ENCODE data around the gene TADA2B.
"Not testable (repeated sequence)": the region's sequence is repeated elsewhere in the genome, so short reads cannot be mapped to it uniquely, and the experiment has no call there.

The TADA2B gene

DNA sequence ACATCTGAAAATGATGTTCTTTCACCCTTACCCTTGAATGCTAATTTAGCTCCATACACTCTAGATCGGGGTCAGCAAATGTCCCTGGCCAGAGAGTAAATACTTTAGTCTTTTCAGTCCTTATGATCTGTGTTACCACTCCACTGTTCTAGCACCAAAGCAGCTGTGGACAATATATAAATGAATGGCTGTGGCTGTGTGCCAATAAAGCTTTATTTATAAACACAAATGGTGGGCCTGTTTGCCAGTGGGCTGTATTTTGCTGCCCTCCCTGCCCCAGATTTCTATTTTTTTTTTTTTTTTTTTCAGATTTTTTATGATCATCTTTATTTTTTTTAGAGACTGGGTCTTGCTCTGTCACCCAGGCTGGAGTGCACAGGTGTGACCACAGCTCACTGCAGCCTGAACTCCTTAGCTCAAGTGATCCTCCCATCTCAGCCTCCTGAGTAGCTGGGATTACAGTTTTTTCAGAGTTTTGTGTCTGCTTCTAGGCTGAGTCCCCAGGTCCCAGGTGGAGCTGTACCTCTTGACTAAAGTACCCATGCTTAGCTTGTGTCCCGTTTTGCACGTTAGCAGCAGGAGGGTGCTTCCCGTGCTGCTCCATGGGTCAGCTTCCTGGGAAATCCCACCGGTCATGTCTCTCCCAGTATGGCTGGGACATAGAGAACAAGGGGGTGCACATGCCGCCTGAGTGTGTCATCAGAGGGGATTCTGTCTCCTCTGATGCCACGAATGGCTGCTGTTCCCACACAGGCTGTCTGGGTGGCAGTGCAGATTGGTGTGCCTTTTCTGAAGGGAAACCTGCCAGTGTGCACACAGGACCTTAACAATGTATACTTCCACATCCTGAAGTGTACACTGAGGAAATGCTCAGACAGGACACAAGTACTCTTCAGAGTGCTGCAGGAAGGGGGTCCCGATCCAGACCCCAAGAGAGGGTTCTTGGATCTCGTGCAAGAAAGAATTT lies 40.7 kb downstream of the TADA2B start:
- no peaks in the 10 kb centered on the region for H3K9me3 Mint-ChIP-seq
- no peak for DNase-seq
- ATAC-seq = no peak
- H3K4me1 Mint-ChIP-seq = no peaks in the 10 kb centered on the region
- no peak overlapping the region for H3K27ac Mint-ChIP-seq
- peaks cover 43% of the 10 kb centered on the region for H3K27me3 Mint-ChIP-seq
- H3K4me3 Mint-ChIP-seq = no peak overlapping the region
- no peaks in the 10 kb centered on the region for H3K36me3 Mint-ChIP-seq (ENCODE audit: low read depth)

DNA sequence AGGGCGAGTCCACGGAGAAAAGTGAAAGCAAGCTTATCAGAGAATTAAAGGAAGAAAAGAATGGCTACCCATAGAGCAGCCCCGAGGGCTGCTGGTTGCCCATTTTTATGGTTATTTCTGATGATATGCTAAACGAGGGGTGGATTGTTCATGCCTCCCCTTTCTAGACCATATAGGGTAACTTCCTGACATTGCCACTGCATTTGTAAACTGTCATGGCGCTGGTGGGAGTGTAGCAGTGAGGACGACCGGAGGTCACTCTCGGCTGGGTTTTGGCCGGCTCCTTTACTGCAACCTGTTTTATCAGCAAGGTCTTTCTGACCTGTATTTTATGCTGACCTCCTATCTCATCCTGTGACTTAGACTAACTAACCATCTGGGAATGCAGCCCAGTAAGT lies 41.4 kb downstream of the TADA2B start:
- H3K27ac Mint-ChIP-seq; H3K4me1 Mint-ChIP-seq; H3K36me3 Mint-ChIP-seq (ENCODE audit: low read depth); H3K9me3 Mint-ChIP-seq; DNase-seq; H3K4me3 Mint-ChIP-seq; ATAC-seq: not testable (repeated sequence)
- peaks cover 49% of the 10 kb centered on the region for H3K27me3 Mint-ChIP-seq

DNA sequence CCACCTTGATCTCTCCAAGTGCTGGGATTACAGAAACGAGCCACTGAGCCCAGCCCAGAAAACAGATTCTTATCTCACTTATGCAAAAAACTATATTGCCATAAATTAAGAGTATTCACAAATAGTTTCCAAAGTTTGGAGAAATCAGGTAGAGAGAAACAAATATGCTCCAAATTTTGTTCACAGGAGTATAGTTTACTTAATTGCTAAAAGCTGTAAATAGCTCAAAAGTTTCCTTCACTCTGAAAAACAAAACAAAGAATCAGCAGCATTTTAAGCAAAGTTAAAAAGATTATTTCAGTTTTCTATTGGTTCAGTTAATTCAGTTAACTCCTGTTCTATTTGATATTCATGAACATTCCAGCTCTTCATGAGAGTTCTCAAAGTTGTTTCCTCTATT lies 43.2 kb downstream of the TADA2B start:
- H3K9me3 Mint-ChIP-seq = no peaks in the 10 kb centered on the region
- no peaks in the 10 kb centered on the region for H3K4me1 Mint-ChIP-seq
- ATAC-seq (no peak), DNase-seq (no peak)
- H3K4me3 Mint-ChIP-seq = no peak overlapping the region
- H3K27ac Mint-ChIP-seq = no peak overlapping the region
- no peaks in the 10 kb centered on the region for H3K36me3 Mint-ChIP-seq (ENCODE audit: low read depth)
- H3K27me3 Mint-ChIP-seq = peaks cover 47% of the 10 kb centered on the region

- peaks cover 43% of the 10 kb centered on the region for H3K27me3 Mint-ChIP-seq
- H3K36me3 Mint-ChIP-seq (ENCODE audit: low read depth) = no peaks in the 10 kb centered on the region
- no peak for DNase-seq
- no peaks in the 10 kb centered on the region for H3K9me3 Mint-ChIP-seq
- H3K4me3 Mint-ChIP-seq = no peak overlapping the region
- H3K27ac Mint-ChIP-seq = no peak overlapping the region
- H3K4me1 Mint-ChIP-seq = no peaks in the 10 kb centered on the region
- no peak for ATAC-seq
Observed at GRCh38 chr4:7087036-7087435, 43.9 kb downstream of the TADA2B start.

DNA sequence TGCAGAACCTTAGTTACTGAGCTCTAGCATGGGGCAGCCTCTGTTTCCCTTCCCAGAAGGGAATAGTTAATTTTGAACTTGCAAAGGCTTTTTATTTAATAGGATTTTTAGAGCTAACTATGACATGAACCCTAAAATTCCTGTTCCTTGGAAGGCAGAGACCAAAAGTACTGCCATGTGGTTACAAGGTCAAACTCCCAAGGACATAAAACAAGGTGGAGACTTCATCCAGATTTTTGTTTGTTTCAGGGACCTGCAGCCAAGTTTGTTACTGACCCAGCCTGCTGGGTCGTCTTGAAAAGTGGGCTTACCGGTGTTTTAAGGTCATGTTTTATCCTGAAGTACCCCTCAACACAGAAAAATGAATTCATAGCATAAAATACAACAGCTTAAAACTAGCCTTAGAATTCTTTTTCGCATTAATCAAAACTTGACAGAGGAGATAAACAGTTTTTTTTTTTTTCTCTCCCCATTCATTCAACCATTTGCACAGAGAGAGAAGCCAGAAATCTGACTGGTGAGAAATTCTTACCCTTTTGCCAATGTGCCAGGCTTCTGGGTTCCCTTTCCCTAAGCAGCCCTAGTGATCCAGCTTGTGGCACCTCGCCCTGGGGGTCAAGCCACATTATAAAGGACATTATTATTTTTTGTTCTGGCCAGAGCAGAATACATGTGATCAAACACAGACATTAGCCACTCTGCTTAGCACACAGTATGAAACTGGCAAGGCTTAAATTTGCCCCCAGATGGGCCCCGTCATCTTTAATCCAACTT lies 46.2 kb downstream of the TADA2B start:
- Mint-ChIP-seq H3K27ac (no peak overlapping the region), H3K27me3 (peaks cover 31% of the 10 kb centered on the region), H3K9me3 (no peaks in the 10 kb centered on the region), H3K36me3 (ENCODE audit: low read depth) (no peaks in the 10 kb centered on the region), H3K4me3 (no peak overlapping the region), H3K4me1 (no peaks in the 10 kb centered on the region)
- no peak for DNase-seq
- no peak for ATAC-seq

DNA sequence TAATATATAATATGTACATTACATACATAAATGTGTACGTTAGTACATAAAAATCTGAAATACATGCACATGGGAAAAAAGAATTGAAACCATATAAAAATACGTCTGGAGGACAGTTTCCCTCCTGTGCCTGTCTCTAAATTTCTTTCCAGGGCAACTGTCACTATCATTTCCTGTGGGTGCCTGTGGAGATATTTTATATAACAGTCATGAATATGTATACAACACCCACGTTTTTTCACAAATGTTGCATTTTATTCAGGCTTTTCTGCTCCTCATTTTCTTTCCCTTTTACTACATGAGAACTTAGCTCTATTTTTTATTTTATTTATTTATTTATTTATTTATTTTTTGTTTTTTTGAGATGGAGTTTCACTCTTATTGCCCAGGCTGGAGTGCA lies 48.9 kb downstream of the TADA2B start:
- DNase-seq = no peak
- no peaks in the 10 kb centered on the region for H3K9me3 Mint-ChIP-seq
- no peak for ATAC-seq
- peaks cover 21% of the 10 kb centered on the region for H3K27me3 Mint-ChIP-seq
- H3K27ac Mint-ChIP-seq = no peak overlapping the region
- H3K4me1 Mint-ChIP-seq = no peaks in the 10 kb centered on the region
- H3K4me3 Mint-ChIP-seq = no peak overlapping the region
- no peaks in the 10 kb centered on the region for H3K36me3 Mint-ChIP-seq (ENCODE audit: low read depth)

DNA sequence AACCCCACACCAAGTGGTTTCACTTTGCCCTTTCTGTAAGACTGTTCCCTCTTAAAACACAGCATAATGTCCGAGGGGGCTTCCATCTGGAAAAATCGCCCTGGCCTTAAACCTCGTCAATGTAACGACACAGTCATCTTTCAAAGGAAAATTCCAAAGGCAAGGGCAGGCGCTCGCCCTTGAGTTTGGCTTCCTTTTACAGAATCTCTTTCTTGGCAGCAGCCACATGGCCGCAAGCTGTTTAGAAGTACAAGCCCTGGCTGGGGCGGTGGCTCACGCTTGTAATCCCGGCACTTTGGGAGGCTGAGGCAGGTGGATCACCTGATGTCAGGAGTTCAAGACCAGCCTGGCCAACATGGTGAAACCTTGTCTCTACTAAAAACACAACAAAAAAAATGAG lies 51.7 kb downstream of the TADA2B start:
- H3K4me3 Mint-ChIP-seq = no peak overlapping the region
- H3K4me1 Mint-ChIP-seq = no peaks in the 10 kb centered on the region
- peaks cover 7% of the 10 kb centered on the region for H3K27me3 Mint-ChIP-seq
- no peaks in the 10 kb centered on the region for H3K9me3 Mint-ChIP-seq
- ATAC-seq (no peak), DNase-seq (no peak)
- H3K27ac Mint-ChIP-seq = no peak overlapping the region
- H3K36me3 Mint-ChIP-seq (ENCODE audit: low read depth) = no peaks in the 10 kb centered on the region

- Mint-ChIP-seq H3K4me1 (no peaks in the 10 kb centered on the region), H3K27me3 (peaks cover 5% of the 10 kb centered on the region), H3K36me3 (ENCODE audit: low read depth) (no peaks in the 10 kb centered on the region), H3K27ac (no peak overlapping the region), H3K4me3 (no peak overlapping the region), H3K9me3 (no peaks in the 10 kb centered on the region)
- no peak for ATAC-seq
- no peak for DNase-seq
Observed at GRCh38 chr4:7095611-7096155, 52.5 kb downstream of the TADA2B start.

DNA sequence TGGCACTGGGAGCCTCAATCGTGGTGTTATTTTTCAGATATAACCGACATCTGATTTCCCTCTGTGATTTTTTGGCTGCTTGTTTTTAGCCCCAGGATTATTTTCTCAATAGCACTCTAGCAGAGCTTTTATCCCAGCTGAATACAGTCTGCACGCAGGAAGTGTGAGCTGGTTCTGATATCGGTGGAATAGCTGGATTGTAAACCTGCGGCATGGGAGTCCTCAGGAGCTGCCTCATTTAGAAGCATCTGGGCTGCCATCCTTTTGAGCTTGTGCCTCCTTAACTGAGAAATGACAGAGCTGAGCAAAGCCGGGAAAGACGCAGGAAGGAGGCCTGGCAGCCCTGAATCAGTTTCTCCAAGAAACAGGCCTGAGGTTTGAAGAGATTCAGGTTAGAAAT lies 53.1 kb downstream of the TADA2B start:
- Mint-ChIP-seq H3K27ac (no peak overlapping the region), H3K4me1 (no peaks in the 10 kb centered on the region), H3K4me3 (no peak overlapping the region), H3K9me3 (no peaks in the 10 kb centered on the region), H3K27me3 (peaks cover 3% of the 10 kb centered on the region), H3K36me3 (ENCODE audit: low read depth) (no peaks in the 10 kb centered on the region)
- no peak for ATAC-seq
- DNase-seq = no peak

DNA sequence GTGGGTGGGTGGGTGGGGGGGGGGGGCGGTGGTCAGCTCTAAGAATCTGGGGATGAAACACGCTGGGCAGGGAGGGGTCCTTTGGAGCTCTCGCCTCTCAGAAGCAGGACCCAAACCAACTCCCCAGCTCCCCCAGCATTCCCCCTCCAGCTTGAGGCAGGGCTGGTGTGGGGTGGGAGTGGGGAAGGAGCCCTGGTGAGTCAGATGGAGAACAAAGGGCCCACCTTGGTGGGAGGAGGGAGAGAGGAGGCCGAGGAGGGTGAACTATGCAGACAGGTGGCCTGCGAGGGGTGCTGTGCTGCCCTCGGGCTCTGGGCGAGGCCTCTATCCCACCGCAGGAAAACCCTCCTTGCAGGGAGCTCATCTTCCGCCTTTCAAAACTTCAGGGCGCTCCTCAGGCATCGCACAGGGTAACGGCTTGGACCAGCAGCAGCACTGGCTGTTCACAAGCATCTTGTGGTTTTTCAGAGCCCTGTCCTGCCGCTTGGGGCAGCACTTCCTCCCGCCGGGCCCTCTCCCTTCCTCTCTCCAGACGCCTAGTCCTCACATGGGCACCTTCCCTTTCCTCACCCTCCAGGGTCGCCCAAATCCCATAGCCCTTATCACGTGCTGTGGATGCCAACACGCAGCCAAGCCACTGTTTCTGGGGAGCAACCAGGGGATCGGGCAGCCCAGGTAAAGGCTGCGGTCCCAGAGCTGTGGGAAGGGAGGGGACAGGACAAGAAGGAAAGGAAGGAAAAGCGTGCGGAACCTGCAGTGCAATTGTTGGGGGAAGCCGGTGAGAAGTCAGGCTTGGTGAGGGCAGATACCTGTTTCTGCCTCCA lies 58.7 kb downstream of the TADA2B start:
- peak; percentile 67 for ATAC-seq
- Mint-ChIP-seq H3K4me3 (peak overlapping the region; percentile 87), H3K9me3 (no peaks in the 10 kb centered on the region), H3K27ac (no peak overlapping the region), H3K4me1 (peaks cover 15% of the 10 kb centered on the region), H3K36me3 (ENCODE audit: low read depth) (no peaks in the 10 kb centered on the region), H3K27me3 (no peaks in the 10 kb centered on the region)
- peak; percentile 66 for DNase-seq

DNA sequence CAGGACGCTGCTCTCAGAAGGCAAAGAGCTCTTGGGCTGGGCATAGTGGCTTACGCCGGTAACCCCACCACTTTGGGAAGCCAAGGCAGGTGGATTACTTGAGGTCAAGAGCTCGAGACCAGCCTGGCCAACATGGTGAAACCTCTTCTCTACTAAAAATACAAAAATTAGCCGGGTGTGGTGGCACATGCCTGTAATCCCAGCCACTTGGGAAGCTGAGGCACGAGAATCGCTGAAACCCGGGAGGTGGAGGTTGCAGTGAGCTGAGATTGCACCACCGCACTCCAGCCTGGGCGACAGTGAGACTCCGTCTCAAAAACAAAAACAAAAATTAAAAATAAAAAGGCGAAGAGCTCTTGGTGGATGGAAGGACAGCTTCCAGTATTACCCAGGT lies 59.3 kb downstream of the TADA2B start:
- not testable (repeated sequence) for ATAC-seq, H3K27ac Mint-ChIP-seq, H3K27me3 Mint-ChIP-seq

GRCh38 chr4:7103031-7103606 lies 59.9 kb downstream of the TADA2B start:
- Mint-ChIP-seq H3K27ac (peak overlapping the region; percentile 52), H3K36me3 (ENCODE audit: low read depth) (no peaks in the 10 kb centered on the region), H3K27me3 (no peaks in the 10 kb centered on the region), H3K4me1 (peaks cover 15% of the 10 kb centered on the region), H3K9me3 (no peaks in the 10 kb centered on the region), H3K4me3 (peak overlapping the region; percentile 87)
- ATAC-seq (peak; percentile 87), DNase-seq (peak; percentile 87)

More for the DNA sequence above, 59.3 kb downstream of the TADA2B start:
- H3K36me3 Mint-ChIP-seq (ENCODE audit: low read depth); DNase-seq; H3K9me3 Mint-ChIP-seq: not testable (repeated sequence)
- peaks cover 15% of the 10 kb centered on the region for H3K4me1 Mint-ChIP-seq
- peak overlapping the region; percentile 87 for H3K4me3 Mint-ChIP-seq

- DNase-seq = no peak
- Mint-ChIP-seq H3K4me3 (peak overlapping the region; percentile 87), H3K4me1 (peaks cover 15% of the 10 kb centered on the region), H3K9me3 (no peaks in the 10 kb centered on the region), H3K36me3 (ENCODE audit: low read depth) (no peaks in the 10 kb centered on the region), H3K27ac (no peak overlapping the region), H3K27me3 (no peaks in the 10 kb centered on the region)
- no peak for ATAC-seq
Observed at GRCh38 chr4:7103607-7104365, 60.6 kb downstream of the TADA2B start.
